Keratinocyte (primary cell): ENCODE results near the gene GLIS2. TPM values are rescaled to one million over a fixed set of nuclear protein-coding genes. Genes with fewer than 3 reads are reported as not detected.

ENCODE experiments used
- DNase-seq: peaks from one replicate; pipeline ENCODE4 v3.0.0-alpha.2; 2011; ENCODE audit warnings: low read depth, missing footprints, low spot score
- FAIRE-seq: peaks from 2 replicates; lab custom pipeline; 2011; peaks lifted over from hg19 to GRCh38; lab: Jason Lieb, UNC
- H2AFZ ChIP-seq: 2 replicates; pipeline ENCODE4 v1.6.0; 2012; ENCODE audit warnings: low read length, control low read depth, inconsistent platforms; ENCODE audit not compliant: control insufficient read depth
- H3K27ac ChIP-seq: 2 replicates; pipeline ENCODE4 v1.5.1; 2011; ENCODE audit warnings: low read length; ENCODE audit not compliant: control insufficient read depth, insufficient read depth
- H3K27me3 ChIP-seq: 3 replicates; pipeline ENCODE4 v1.6.0; 2011; ENCODE audit warnings: low read length; ENCODE audit not compliant: control insufficient read depth, insufficient read depth; ENCODE audit errors: extremely low read depth
- H3K36me3 ChIP-seq, 2 experiments: 2 replicates in 1 of 2; 3 replicates in 1 of 2; pipeline ENCODE4 v1.5.1; 2011; ENCODE audit warnings: low read length in 2 of 2, mild to moderate bottlenecking in 1 of 2; ENCODE audit not compliant: control insufficient read depth in 2 of 2, insufficient read depth in 2 of 2; ENCODE audit errors: extremely low read depth in 1 of 2
- H3K4me1 ChIP-seq: 3 replicates; pipeline ENCODE4 v1.5.1; 2011; ENCODE audit warnings: low read length; ENCODE audit not compliant: control insufficient read depth, insufficient read depth; ENCODE audit errors: extremely low read depth
- H3K4me2 ChIP-seq: 3 replicates; pipeline ENCODE4 v1.6.0; 2011; ENCODE audit warnings: low read depth, low read length; ENCODE audit not compliant: control insufficient read depth, insufficient read depth; ENCODE audit errors: extremely low read depth
- H3K4me3 ChIP-seq, 3 experiments: fragments of 200-600 bp in 1 of 3; sonication (generic) in 1 of 3; 2 replicates in 2 of 3; 3 replicates in 1 of 3; pipeline ENCODE4 v1.5.1; 2011 to 2016; ENCODE audit warnings: low read length in 3 of 3, mild to moderate bottlenecking in 3 of 3, control low read depth in 2 of 3, inconsistent platforms in 1 of 3, low read depth in 1 of 3, mixed read lengths in 1 of 3, mixed run types in 1 of 3, moderate library complexity in 1 of 3; ENCODE audit not compliant: control insufficient read depth in 2 of 3, insufficient read depth in 2 of 3; ENCODE audit errors: extremely low read depth in 1 of 3
- H3K79me2 ChIP-seq: 2 replicates; pipeline ENCODE4 v1.6.0; 2012; ENCODE audit warnings: low read length; ENCODE audit not compliant: control insufficient read depth, insufficient read depth
- H3K9ac ChIP-seq: 3 replicates; pipeline ENCODE4 v1.6.0; 2011; ENCODE audit warnings: low read length; ENCODE audit not compliant: control insufficient read depth, insufficient read depth; ENCODE audit errors: extremely low read depth
- H3K9me1 ChIP-seq: 3 replicates; pipeline ENCODE4 v1.6.0; 2011; ENCODE audit warnings: low read length; ENCODE audit not compliant: control insufficient read depth, insufficient read depth; ENCODE audit errors: extremely low read depth
- H3K9me3 ChIP-seq: 2 replicates; pipeline ENCODE4 v1.5.1; 2012; ENCODE audit warnings: low read depth, low read length; ENCODE audit not compliant: control insufficient read depth
- H4K20me1 ChIP-seq: 3 replicates; pipeline ENCODE4 v1.6.0; 2011; ENCODE audit warnings: low read length; ENCODE audit not compliant: control insufficient read depth, insufficient read depth; ENCODE audit errors: extremely low read depth
- CTCF ChIP-seq, 3 experiments: IDR thresholded peaks in 1 of 3; conservative IDR thresholded peaks in 1 of 3; optimal IDR thresholded peaks in 1 of 3; 2 replicates in 2 of 3; 3 replicates in 1 of 3; pipeline versions ENCODE3 to v1.5.1; 2011; ENCODE audit warnings: low read length in 3 of 3, mild to moderate bottlenecking in 3 of 3, moderate library complexity in 2 of 3, control low read depth in 1 of 3, inconsistent platforms in 1 of 3; ENCODE audit not compliant: insufficient read depth in 2 of 3; ENCODE audit errors: extremely low read depth in 1 of 3
- EZH2 ChIP-seq: IDR thresholded peaks from one replicate; pipeline ENCODE4 v1.6.1; 2012; ENCODE audit warnings: inconsistent platforms, mild to moderate bottlenecking, low read length, moderate library complexity
- dilution Hi-C: fragments of 300-500 bp; cut with MboI; formaldehyde crosslinking; loops from one replicate; pipeline ENCODE4 v1.7.0; 2020; ENCODE audit warnings: low sequenced_read_pairs; ENCODE audit not compliant: extremely low pct_ligation_motif_present
- polyA plus RNA-seq, 5 experiments: library from polyadenylated mRNA; depleted of rRNA in 3 of 5; stranded (reverse) in 3 of 5; stranded (forward) in 1 of 5; unstranded in 1 of 5; fragments of >200 nt; gene quantifications; 1 replicate in 1 of 5; 2 replicates in 3 of 5; 3 replicates in 1 of 5; pipeline versions ENCODE4 v1.2.1 to v1.2.3, GENCODE V29; 2011 to 2012; ENCODE audit warnings: missing spikeins in 2 of 5, low read depth in 1 of 5, low replicate concordance in 1 of 5

The GLIS2 gene
- polyA plus RNA-seq, 1 donor (not counting 4 experiments of a cell fraction or from before 2014, with no cell fraction given), result 0.63 TPM

- H3K27me3 ChIP-seq, result no peaks in the 10 kb centered on the region
- no peak overlapping the region for H3K27ac ChIP-seq
- no peaks in the 10 kb centered on the region for H3K79me2 ChIP-seq
- no peak overlapping the region for H2AFZ ChIP-seq
- DNase-seq (no peak), FAIRE-seq (no peak)
- peaks cover 5 to 9% of the 10 kb centered on the region in 2 experiments for H3K36me3 ChIP-seq
- H3K4me1 ChIP-seq, result peaks cover 7% of the 10 kb centered on the region
- no peaks in the 10 kb centered on the region for H4K20me1 ChIP-seq
- no peak for TF ChIP-seq EZH2
- no peak for TF ChIP-seq CTCF (optimal IDR thresholded peaks at IDR 0.05 in 1 of 3, IDR thresholded peaks at IDR 0.05 in 1 of 3, conservative IDR thresholded peaks at IDR 0.05 in 1 of 3; ENCODE audit: extremely low read depth in 1 of 3, insufficient read depth in 2 of 3, low read length in 3 of 3)
- dilution Hi-C loops, result no loop called here
- H3K9me3 ChIP-seq, result no peaks in the 10 kb centered on the region
- no peak overlapping the region for H3K4me3 ChIP-seq
- no peaks in the 10 kb centered on the region for H3K9me1 ChIP-seq
- no peak overlapping the region for H3K4me2 ChIP-seq
- H3K9ac ChIP-seq, result no peak overlapping the region
Measured at GRCh38 chr16:4365014-4365406, 49.1 kb downstream of the GLIS2 start.

GRCh38 chr16:4365615-4366014 lies 49.7 kb downstream of the GLIS2 start:
- H2AFZ ChIP-seq, result no peak overlapping the region
- peaks cover 5 to 9% of the 10 kb centered on the region in 2 experiments for H3K36me3 ChIP-seq
- H3K9me1 ChIP-seq, result no peaks in the 10 kb centered on the region
- dilution Hi-C loops, result no loop called here
- TF ChIP-seq CTCF (optimal IDR thresholded peaks at IDR 0.05 in 1 of 3, IDR thresholded peaks at IDR 0.05 in 1 of 3, conservative IDR thresholded peaks at IDR 0.05 in 1 of 3; ENCODE audit: extremely low read depth in 1 of 3, insufficient read depth in 2 of 3, low read length in 3 of 3), result no peak
- no peak for TF ChIP-seq EZH2
- H3K27ac ChIP-seq, result no peak overlapping the region
- no peak overlapping the region for H3K4me3 ChIP-seq
- no peaks in the 10 kb centered on the region for H3K27me3 ChIP-seq
- H3K79me2 ChIP-seq, result no peaks in the 10 kb centered on the region
- H3K4me2 ChIP-seq, result no peak overlapping the region
- H3K9me3 ChIP-seq, result no peaks in the 10 kb centered on the region
- H4K20me1 ChIP-seq, result no peaks in the 10 kb centered on the region
- FAIRE-seq (no peak), DNase-seq (no peak)
- H3K4me1 ChIP-seq, result peaks cover 7% of the 10 kb centered on the region
- no peak overlapping the region for H3K9ac ChIP-seq
